HG03095 (cell line): ENCODE results near the gene COL8A1.

Source experiments
- ATAC-seq: cut with Tn5 transposase; IDR thresholded peaks from one replicate; pipeline ENCODE4 v1.9.1; 2021; ENCODE audit warnings: moderate library complexity; ENCODE audit not compliant: unreplicated experiment

The COL8A1 gene

GRCh38 chr3:99789011-99789721 is 150.8 kb downstream of the COL8A1 start:
- ATAC-seq: peak; percentile 90

- no peak for ATAC-seq
These were observed 156.1 kb downstream of the COL8A1 start for GRCh38 chr3:99794485-99794884.

GRCh38 chr3:99795573-99795972 is 157.2 kb downstream of the COL8A1 start:
- no peak for ATAC-seq

- no peak for ATAC-seq
These were observed 161.0 kb downstream of the COL8A1 start for GRCh38 chr3:99799422-99799821.

GRCh38 chr3:99803297-99803696 is 164.9 kb downstream of the COL8A1 start:
- no peak for ATAC-seq

GRCh38 chr3:99805160-99805559 is 166.8 kb downstream of the COL8A1 start:
- no peak for ATAC-seq

GRCh38 chr3:99808163-99808794 is 169.9 kb downstream of the COL8A1 start:
- ATAC-seq: no peak

- no peak for ATAC-seq
These were observed 171.2 kb downstream of the COL8A1 start for GRCh38 chr3:99809565-99809964.

- no peak for ATAC-seq
These were observed 172.0 kb downstream of the COL8A1 start for GRCh38 chr3:99810403-99810802.

- ATAC-seq: no peak
These were observed 178.6 kb downstream of the COL8A1 start for GRCh38 chr3:99817047-99817436.

- peak; percentile 96 for ATAC-seq
These were observed 179.2 kb downstream of the COL8A1 start, which contains the start of gene CMSS1 for GRCh38 chr3:99817437-99818240. Gene CMSS1 (plus strand): TSS chr3:99817862.

- no peak for ATAC-seq
These were observed 180.4 kb downstream of the COL8A1 start for GRCh38 chr3:99818818-99819217.

GRCh38 chr3:99823723-99824711 is 185.6 kb downstream of the COL8A1 start:
- no peak for ATAC-seq

GRCh38 chr3:99825004-99825640 is 186.7 kb downstream of the COL8A1 start:
- ATAC-seq: no peak

GRCh38 chr3:99829844-99830243 is 191.4 kb downstream of the COL8A1 start:
- no peak for ATAC-seq

- no peak for ATAC-seq
These were observed 195.3 kb downstream of the COL8A1 start for GRCh38 chr3:99833617-99834205.

GRCh38 chr3:99834211-99834957 is 196.0 kb downstream of the COL8A1 start:
- no peak for ATAC-seq

- ATAC-seq: no peak
These were observed 198.3 kb downstream of the COL8A1 start for GRCh38 chr3:99836681-99837080.

- ATAC-seq: no peak
These were observed 199.3 kb downstream of the COL8A1 start for GRCh38 chr3:99837715-99838114.
